ENCODE measurements around the gene ZNF710. TPM values are rescaled to one million over a fixed set of nuclear protein-coding genes. Genes with fewer than 3 reads are reported as not detected.

Gene ZNF710
- total RNA-seq, 4 donors from 2014 or later, result 7.3 to 13.2 (median 11.4) TPM

- ATAC-seq, result no peak
Measured at GRCh38 chr15:90033006-90033405, 31.9 kb downstream of the ZNF710 start.

GRCh38 chr15:90033448-90033847, 32.3 kb downstream of the ZNF710 start:
- TF ChIP-seq POLR2A (IDR thresholded peaks at IDR 0.05) (no peak), EP300 (IDR thresholded peaks at IDR 0.05) (no peak), POLR2AphosphoS5 (IDR thresholded peaks at IDR 0.05) (no peak), CTCF (IDR thresholded peaks at IDR 0.05) (no peak)
- H3K27me3 ChIP-seq, result no peaks in the 10 kb centered on the region
- peak overlapping the region in 3 of 4 donors; percentile 35 to 45 (median 43) for H3K27ac ChIP-seq
- ATAC-seq, result no peak
- H3K4me1 ChIP-seq, result peaks cover 0 to 71% (median 16%) of the 10 kb centered on the region in 3 donors
- H3K9me3 ChIP-seq, result no peaks in the 10 kb centered on the region
- no peaks in the 10 kb centered on the region for H3K36me3 ChIP-seq
- WGBS, 2 donors (ENCODE audit: low coverage in 1 of 2), result 72 to 82% methylated on average over 3 to 6 of the region's 6 CpGs
- H3K4me3 ChIP-seq, result no peak overlapping the region

More at GRCh38 chr15:90033006-90033405, 31.9 kb downstream of the ZNF710 start:
- no peak overlapping the region for H3K27ac ChIP-seq
- H3K9me3 ChIP-seq, result no peaks in the 10 kb centered on the region
- H3K4me1 ChIP-seq, result peaks cover 0 to 68% (median 16%) of the 10 kb centered on the region in 3 donors
- TF ChIP-seq EP300 (IDR thresholded peaks at IDR 0.05) (no peak), CTCF (IDR thresholded peaks at IDR 0.05) (no peak), POLR2AphosphoS5 (IDR thresholded peaks at IDR 0.05) (no peak), POLR2A (IDR thresholded peaks at IDR 0.05) (no peak)
- no peaks in the 10 kb centered on the region for H3K36me3 ChIP-seq
- no peaks in the 10 kb centered on the region for H3K27me3 ChIP-seq
- WGBS, 2 donors (ENCODE audit: low coverage in 1 of 2), result 74 to 100% methylated on average over 1 to 5 of the region's 5 CpGs
- no peak overlapping the region for H3K4me3 ChIP-seq

GRCh38 chr15:90035095-90035839, 34.1 kb downstream of the ZNF710 start:
- Histone ChIP-seq H3K27me3 (no peaks in the 10 kb centered on the region), H3K4me3 (no peak overlapping the region), H3K27ac (peak overlapping the region in 3 of 4 donors; percentile 64 to 73 (median 66)), H3K9me3 (no peaks in the 10 kb centered on the region), H3K4me1 (peaks cover 0 to 76% (median 16%) of the 10 kb centered on the region in 3 donors), H3K36me3 (no peaks in the 10 kb centered on the region)
- ATAC-seq, result peak; percentile 45
- WGBS, 2 donors (ENCODE audit: low coverage in 1 of 2), result 65% methylated on average over 6 of the region's 19 CpGs; no CpG with 5 or more reads in 1 of the 2 donors
- no peak for TF ChIP-seq CTCF (IDR thresholded peaks at IDR 0.05)
- TF ChIP-seq POLR2AphosphoS5 (IDR thresholded peaks at IDR 0.05), result peak; percentile 5

GRCh38 chr15:90035840-90036230, 34.7 kb downstream of the ZNF710 start:
- TF ChIP-seq POLR2AphosphoS5 (IDR thresholded peaks at IDR 0.05), result no peak
- TF ChIP-seq EP300 (IDR thresholded peaks at IDR 0.05), result no peak
- no peak for TF ChIP-seq CTCF (IDR thresholded peaks at IDR 0.05)
- TF ChIP-seq POLR2A (IDR thresholded peaks at IDR 0.05), result no peak
- Histone ChIP-seq H3K9me3 (no peaks in the 10 kb centered on the region), H3K4me3 (no peak overlapping the region), H3K36me3 (no peaks in the 10 kb centered on the region), H3K27me3 (no peaks in the 10 kb centered on the region), H3K4me1 (peaks cover 0 to 82% (median 16%) of the 10 kb centered on the region in 3 donors), H3K27ac (peak overlapping the region in 3 of 4 donors; percentile 64 to 73 (median 66))
- no peak for ATAC-seq
- WGBS, 2 donors (ENCODE audit: low coverage in 1 of 2), result 61 to 82% methylated on average over 8 to 10 of the region's 10 CpGs

GRCh38 chr15:90036343-90036742, 35.2 kb downstream of the ZNF710 start:
- 20 to 49% methylated on average over 1 to 5 of the region's 9 CpGs for WGBS, 2 donors (ENCODE audit: low coverage in 1 of 2)
- Histone ChIP-seq H3K4me3 (no peak overlapping the region), H3K4me1 (peaks cover 0 to 77% (median 16%) of the 10 kb centered on the region in 3 donors), H3K27ac (peak overlapping the region in 1 of 4 donors; percentile 64), H3K36me3 (no peaks in the 10 kb centered on the region), H3K9me3 (no peaks in the 10 kb centered on the region), H3K27me3 (no peaks in the 10 kb centered on the region)
- TF ChIP-seq CTCF (IDR thresholded peaks at IDR 0.05), result no peak
- no peak for TF ChIP-seq EP300 (IDR thresholded peaks at IDR 0.05)
- TF ChIP-seq POLR2A (IDR thresholded peaks at IDR 0.05), result no peak
- TF ChIP-seq POLR2AphosphoS5 (IDR thresholded peaks at IDR 0.05), result no peak
- ATAC-seq, result no peak
